ENCODE measurements around the gene UIMC1.

DNA sequence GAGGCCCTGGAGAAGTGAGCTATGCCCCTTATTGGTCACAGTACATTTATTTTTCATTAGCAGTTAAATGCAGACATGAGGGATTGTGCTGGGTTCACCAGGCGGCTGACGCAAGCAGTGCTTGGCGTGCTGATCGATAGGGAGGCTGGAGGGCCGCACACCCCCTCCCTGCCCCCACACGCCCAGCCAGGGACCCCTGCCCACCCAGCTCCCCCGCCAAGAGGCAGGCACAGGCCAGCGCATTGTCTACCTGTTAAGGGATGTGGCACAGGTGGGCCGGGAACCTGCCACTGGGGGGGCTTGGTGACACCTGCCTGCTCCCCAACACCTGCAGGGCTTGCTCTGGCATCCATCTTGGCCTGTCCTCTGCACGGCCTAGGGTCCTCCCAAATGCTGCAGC, 146.7 kb downstream of the UIMC1 start:
- TF ChIP-seq, protein P1, sequence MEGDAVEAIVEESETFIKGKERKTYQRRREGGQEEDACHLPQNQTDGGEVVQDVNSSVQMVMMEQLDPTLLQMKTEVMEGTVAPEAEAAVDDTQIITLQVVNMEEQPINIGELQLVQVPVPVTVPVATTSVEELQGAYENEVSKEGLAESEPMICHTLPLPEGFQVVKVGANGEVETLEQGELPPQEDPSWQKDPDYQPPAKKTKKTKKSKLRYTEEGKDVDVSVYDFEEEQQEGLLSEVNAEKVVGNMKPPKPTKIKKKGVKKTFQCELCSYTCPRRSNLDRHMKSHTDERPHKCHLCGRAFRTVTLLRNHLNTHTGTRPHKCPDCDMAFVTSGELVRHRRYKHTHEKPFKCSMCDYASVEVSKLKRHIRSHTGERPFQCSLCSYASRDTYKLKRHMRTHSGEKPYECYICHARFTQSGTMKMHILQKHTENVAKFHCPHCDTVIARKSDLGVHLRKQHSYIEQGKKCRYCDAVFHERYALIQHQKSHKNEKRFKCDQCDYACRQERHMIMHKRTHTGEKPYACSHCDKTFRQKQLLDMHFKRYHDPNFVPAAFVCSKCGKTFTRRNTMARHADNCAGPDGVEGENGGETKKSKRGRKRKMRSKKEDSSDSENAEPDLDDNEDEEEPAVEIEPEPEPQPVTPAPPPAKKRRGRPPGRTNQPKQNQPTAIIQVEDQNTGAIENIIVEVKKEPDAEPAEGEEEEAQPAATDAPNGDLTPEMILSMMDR (optimal IDR thresholded peaks at IDR 0.05 in 1 of 3, IDR thresholded peaks at IDR 0.05 in 1 of 3, conservative IDR thresholded peaks at IDR 0.05 in 1 of 3; ENCODE audit: extremely low read depth in 1 of 3, insufficient read depth in 2 of 3, low read length in 3 of 3), result no peak
- no peak for TF ChIP-seq EZH2 (IDR thresholded peaks at IDR 0.05; ENCODE audit: low read length)
